ENCODE results near the gene DLX2. TPM values are rescaled to one million over a fixed set of nuclear protein-coding genes. Genes with fewer than 3 reads are reported as not detected.
A peak's percentile ranks its signal among the peaks of the same experiment; 100 is the strongest.
"Not testable (repeated sequence)": the region's sequence is repeated elsewhere in the genome, so short reads cannot be mapped to it uniquely, and the experiment has no call there.

The DLX2 gene
- total RNA-seq (ENCODE audit: low replicate concordance), result 0.19 TPM in 1 of 2 replicates, not detected in the other

GRCh38 chr2:172102391-172103359 is at the start of gene DLX2:
Gene DLX2, minus strand, starts transcription at chr2:172102900. Its CDS starts 362 bp downstream, at chr2:172102538.
- peaks cover 38% of the 10 kb centered on the region for H3K4me1 ChIP-seq
- H3K27ac ChIP-seq, result no peak within 1 kb of the TSS

GRCh38 chr2:172147944-172148650 is 45.4 kb upstream of the DLX2 start:
- Mint-ChIP-seq H3K36me3 (no peaks in the 10 kb centered on the region), H3K4me3 (no peak overlapping the region), H3K4me1 (peaks cover 13% of the 10 kb centered on the region), H3K27ac (no peak overlapping the region), H3K27me3 (ENCODE audit: insufficient read depth, low read depth) (peaks cover 15% of the 10 kb centered on the region), H3K9me3 (peaks cover 13% of the 10 kb centered on the region)
- Histone ChIP-seq H3K9ac (no peak overlapping the region), H3K9me3 (ENCODE audit: low read depth) (no peaks in the 10 kb centered on the region), H4K20me1 (ENCODE audit: low read depth) (no peaks in the 10 kb centered on the region), H3K27ac (no peak overlapping the region), H3K4me3 (no peak overlapping the region), H3K4me1 (peaks cover 27% of the 10 kb centered on the region), H3K4me2 (peak overlapping the region; percentile 22), H2AFZ (replicated peaks) (peak overlapping the region; percentile 86), H3K79me2 (ENCODE audit: low read depth) (no peaks in the 10 kb centered on the region), H3F3A (ENCODE audit: low read depth) (peaks cover 1% of the 10 kb centered on the region), H3K27me3 (no peaks in the 10 kb centered on the region), H3K36me3 (no peaks in the 10 kb centered on the region)
- TF ChIP-seq CTCF (IDR thresholded peaks at IDR 0.05) (no peak), EZH2phosphoT487 (IDR thresholded peaks at IDR 0.05) (no peak)
- DNase-seq (ENCODE audit: low spot score), result no peak

More at GRCh38 chr2:172102391-172103359, at the start of gene DLX2:
- Mint-ChIP-seq H3K9me3 (no peaks in the 10 kb centered on the region), H3K4me1 (peaks cover 42% of the 10 kb centered on the region), H3K36me3 (no peaks in the 10 kb centered on the region), H3K27ac (no peak within 1 kb of the TSS), H3K4me3 (peak within 1 kb of the TSS; percentile 85), H3K27me3 (ENCODE audit: insufficient read depth, low read depth) (peaks cover 83% of the 10 kb centered on the region)
- Histone ChIP-seq H3K79me2 (ENCODE audit: low read depth) (no peaks in the 10 kb centered on the region), H3K4me2 (peak within 1 kb of the TSS; percentile 80), H3F3A (ENCODE audit: low read depth) (peaks cover 68% of the 10 kb centered on the region), H3K9ac (no peak within 1 kb of the TSS), H2AFZ (replicated peaks) (peak within 1 kb of the TSS; percentile 69), H3K36me3 (no peaks in the 10 kb centered on the region), H4K20me1 (ENCODE audit: low read depth) (peaks cover 60% of the 10 kb centered on the region), H3K9me3 (ENCODE audit: low read depth) (no peaks in the 10 kb centered on the region), H3K4me3 (peak within 1 kb of the TSS; percentile 54), H3K27me3 (peaks cover 100% of the 10 kb centered on the region)
- peak; percentile 98 for DNase-seq (ENCODE audit: low spot score)
- no peak for TF ChIP-seq CTCF (IDR thresholded peaks at IDR 0.05)
- TF ChIP-seq EZH2 (IDR thresholded peaks at IDR 0.05), result no peak
- TF ChIP-seq EZH2phosphoT487 (IDR thresholded peaks at IDR 0.05), result no peak

- no peak overlapping the region for H3K4me2 ChIP-seq
- H3K9me3 ChIP-seq (ENCODE audit: low read depth), result no peaks in the 10 kb centered on the region
- no peaks in the 10 kb centered on the region for H3K36me3 Mint-ChIP-seq
- peaks cover 14% of the 10 kb centered on the region for H3K27me3 Mint-ChIP-seq (ENCODE audit: insufficient read depth, low read depth)
- H3K27ac ChIP-seq, result no peak overlapping the region
- no peaks in the 10 kb centered on the region for H3K79me2 ChIP-seq (ENCODE audit: low read depth)
- H3K4me3 ChIP-seq, result no peak overlapping the region
- no peaks in the 10 kb centered on the region for H3K36me3 ChIP-seq
- TF ChIP-seq EZH2 (IDR thresholded peaks at IDR 0.05), result no peak
- TF ChIP-seq EZH2phosphoT487 (IDR thresholded peaks at IDR 0.05), result no peak
- TF ChIP-seq CTCF (IDR thresholded peaks at IDR 0.05), result no peak
- peaks cover 6% of the 10 kb centered on the region for H3K9me3 Mint-ChIP-seq
- H3K9ac ChIP-seq, result no peak overlapping the region
- H3K4me1 Mint-ChIP-seq, result peaks cover 12% of the 10 kb centered on the region
- peaks cover 23% of the 10 kb centered on the region for H3K4me1 ChIP-seq
- H3K4me3 Mint-ChIP-seq, result no peak overlapping the region
- H3K27me3 ChIP-seq, result no peaks in the 10 kb centered on the region
- H4K20me1 ChIP-seq (ENCODE audit: low read depth), result no peaks in the 10 kb centered on the region
- no peak overlapping the region for H3K27ac Mint-ChIP-seq
- no peak overlapping the region for H2AFZ ChIP-seq (replicated peaks)
- H3F3A ChIP-seq (ENCODE audit: low read depth), result peaks cover 7% of the 10 kb centered on the region
- DNase-seq (ENCODE audit: low spot score), result no peak
These were observed 41.1 kb upstream of the DLX2 start for GRCh38 chr2:172143817-172144216.

GRCh38 chr2:172138727-172139126 is 36.0 kb upstream of the DLX2 start:
- not testable (repeated sequence) for H3K4me3 ChIP-seq; H3K9ac ChIP-seq; H3K4me2 ChIP-seq; DNase-seq (ENCODE audit: low spot score); H3K9me3 Mint-ChIP-seq; H2AFZ ChIP-seq (replicated peaks); H3K27ac Mint-ChIP-seq; H4K20me1 ChIP-seq (ENCODE audit: low read depth); H3K27me3 Mint-ChIP-seq (ENCODE audit: insufficient read depth, low read depth); H3K4me3 Mint-ChIP-seq; H3K36me3 ChIP-seq; H3K9me3 ChIP-seq (ENCODE audit: low read depth); H3K27ac ChIP-seq; H3K4me1 ChIP-seq; H3K27me3 ChIP-seq; H3K4me1 Mint-ChIP-seq; H3K36me3 Mint-ChIP-seq; H3K79me2 ChIP-seq (ENCODE audit: low read depth)
- H3F3A ChIP-seq (ENCODE audit: low read depth), result peaks cover 15% of the 10 kb centered on the region
